Panc1 (cell line): ENCODE measurements around the gene TNK1. TPM values are rescaled to one million over a fixed set of nuclear protein-coding genes. Genes with fewer than 3 reads are reported as not detected.
"Not testable (repeated sequence)": the region's sequence is repeated elsewhere in the genome, so short reads cannot be mapped to it uniquely, and the experiment has no call there.

Experiments used
- ATAC-seq: fragments of 200-7000 bp; cut with Tn5 transposase; 2 replicates; pipeline ENCODE4 v1.9.1; 2020; ENCODE audit warnings: mild to moderate bottlenecking, moderate library complexity
- BruUV-seq: library from RNA; stranded (reverse); fragments of 400-500 nt; replicated peaks from 2 replicates; lab custom pipeline; 2021; lab: Mats Ljungman, UMichigan
- CTCF ChIA-PET: fragments of 300-600 bp; sonication (Branson Sonifier 250); formaldehyde crosslinking; loops from one replicate; lab custom pipeline; 2022; ENCODE audit warnings: antibody characterized with exemption; lab: Charles Lee
- POLR2A ChIA-PET: fragments of 300-600 bp; sonication (Branson Sonifier 250); formaldehyde crosslinking; loops from one replicate; lab custom pipeline; 2022; ENCODE audit warnings: antibody characterized with exemption; lab: Charles Lee
- DNase-seq: peaks from one replicate; pipeline ENCODE4 v3.0.0-alpha.2; 2010; ENCODE audit warnings: low read depth, low spot score
- H3K27ac ChIP-seq: 2 replicates; pipeline ENCODE4 v1.5.1; 2011; ENCODE audit warnings: mild to moderate bottlenecking, low read length, inconsistent platforms
- H3K27me3 ChIP-seq: fragments of 200-500 bp; sonication (Bioruptor generic); 2 replicates; pipeline ENCODE4 v1.6.0; 2014; ENCODE audit warnings: low read length, inconsistent platforms; ENCODE audit not compliant: control insufficient read depth, insufficient read depth
- H3K36me3 ChIP-seq: fragments of 200-500 bp; sonication (Bioruptor generic); 2 replicates; pipeline ENCODE4 v1.5.1; 2014; ENCODE audit warnings: inconsistent platforms, mild to moderate bottlenecking, low read length, moderate library complexity; ENCODE audit not compliant: control insufficient read depth, insufficient read depth
- H3K4me1 ChIP-seq: 2 replicates; pipeline ENCODE4 v1.5.1; 2011; ENCODE audit warnings: inconsistent platforms, mild to moderate bottlenecking, low read length, moderate library complexity; ENCODE audit not compliant: control insufficient read depth, insufficient read depth
- H3K4me3 ChIP-seq, 2 experiments: 2 replicates each; pipeline ENCODE4 v1.5.1; 2011 to 2012; ENCODE audit warnings: low read depth in 2 of 2, low read length in 2 of 2, mild to moderate bottlenecking in 2 of 2, inconsistent platforms in 1 of 2, moderate library complexity in 1 of 2
- H3K9me3 ChIP-seq: fragments of 200-500 bp; sonication (Bioruptor generic); 2 replicates; pipeline ENCODE4 v1.5.1; 2014; ENCODE audit warnings: low read depth, mild to moderate bottlenecking, inconsistent platforms, low read length, moderate library complexity; ENCODE audit not compliant: control insufficient read depth, insufficient read depth
- POLR2AphosphoS5 ChIP-seq: IDR thresholded peaks from 2 replicates; pipeline ENCODE4 v1.6.1; 2012; ENCODE audit warnings: mild to moderate bottlenecking, low read depth, low read length, moderate library complexity
- SIN3A ChIP-seq: IDR thresholded peaks from 2 replicates; pipeline ENCODE4 v1.6.1; 2012; ENCODE audit warnings: low read depth, mild to moderate bottlenecking, low read length, moderate library complexity, borderline replicate concordance; ENCODE audit not compliant: insufficient read depth
- TCF7L2 ChIP-seq: IDR thresholded peaks from 2 replicates; pipeline ENCODE4 v1.6.1; 2011; ENCODE audit warnings: mild to moderate bottlenecking, low read depth, low read length, inconsistent platforms
- in situ Hi-C: cut with HindIII; loops from 2 replicates; pipeline ENCODE4 v1.10.0; 2016; ENCODE audit warnings: low sequenced_read_pairs, low pct_unique_long_range_greater_than_20kb
- intact Hi-C: fragments of 100-400 bp; cut with micrococcal nuclease; formaldehyde crosslinking; loops from one replicate; pipeline ENCODE4 v1.10.0; 2022; ENCODE audit not compliant: unreplicated experiment
- total RNA-seq: library from RNA; stranded (reverse); gene quantifications from one replicate; pipeline ENCODE4 v1.2.1, GENCODE V29; 2021; ENCODE audit not compliant: unreplicated experiment
- TF ChIP-seq, protein P1 (sequence below), 2 experiments: IDR thresholded peaks; 2 replicates each; pipeline ENCODE4 v1.6.1; 2011 to 2012; ENCODE audit warnings: low read depth in 2 of 2, control low read depth in 1 of 2, low read length in 1 of 2, mild to moderate bottlenecking in 1 of 2, moderate library complexity in 1 of 2; ENCODE audit not compliant: insufficient read depth in 1 of 2
- TF ChIP-seq, protein P2 (sequence below): fragments of 450-650 bp; IDR thresholded peaks from 2 replicates; pipeline ENCODE4 v1.5.1; 2017; ENCODE audit warnings: mild to moderate bottlenecking

The TNK1 gene
- total RNA-seq, 1 experiment from 2014 or later, result 6.2 TPM

DNA sequence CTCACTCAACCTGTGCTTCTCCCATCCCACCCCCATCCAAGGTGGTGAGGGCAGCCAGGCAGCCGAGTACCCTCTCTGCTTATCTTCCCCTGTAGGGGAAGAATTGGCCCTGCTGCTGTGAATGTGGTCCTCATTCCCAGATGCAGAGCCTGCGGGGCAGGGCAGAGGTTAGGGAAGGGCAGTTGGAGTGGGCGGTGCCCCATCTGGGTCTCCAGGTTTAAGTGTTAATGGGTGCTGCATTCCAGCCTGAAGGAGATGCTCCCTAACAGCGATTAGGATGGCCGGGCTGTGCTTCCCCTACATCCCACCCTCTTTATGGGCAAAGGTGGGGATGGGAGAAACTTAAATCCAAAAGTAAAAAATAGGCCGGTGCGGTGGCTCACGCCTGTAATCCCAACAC is 13.8 kb upstream of the TNK1 start:
- no peaks in the 10 kb centered on the region for H3K27me3 ChIP-seq
- no peak overlapping the region for H3K4me3 ChIP-seq
- in situ Hi-C loops (no loop called here), intact Hi-C loops (no loop called here)
- TF ChIP-seq, protein P1, sequence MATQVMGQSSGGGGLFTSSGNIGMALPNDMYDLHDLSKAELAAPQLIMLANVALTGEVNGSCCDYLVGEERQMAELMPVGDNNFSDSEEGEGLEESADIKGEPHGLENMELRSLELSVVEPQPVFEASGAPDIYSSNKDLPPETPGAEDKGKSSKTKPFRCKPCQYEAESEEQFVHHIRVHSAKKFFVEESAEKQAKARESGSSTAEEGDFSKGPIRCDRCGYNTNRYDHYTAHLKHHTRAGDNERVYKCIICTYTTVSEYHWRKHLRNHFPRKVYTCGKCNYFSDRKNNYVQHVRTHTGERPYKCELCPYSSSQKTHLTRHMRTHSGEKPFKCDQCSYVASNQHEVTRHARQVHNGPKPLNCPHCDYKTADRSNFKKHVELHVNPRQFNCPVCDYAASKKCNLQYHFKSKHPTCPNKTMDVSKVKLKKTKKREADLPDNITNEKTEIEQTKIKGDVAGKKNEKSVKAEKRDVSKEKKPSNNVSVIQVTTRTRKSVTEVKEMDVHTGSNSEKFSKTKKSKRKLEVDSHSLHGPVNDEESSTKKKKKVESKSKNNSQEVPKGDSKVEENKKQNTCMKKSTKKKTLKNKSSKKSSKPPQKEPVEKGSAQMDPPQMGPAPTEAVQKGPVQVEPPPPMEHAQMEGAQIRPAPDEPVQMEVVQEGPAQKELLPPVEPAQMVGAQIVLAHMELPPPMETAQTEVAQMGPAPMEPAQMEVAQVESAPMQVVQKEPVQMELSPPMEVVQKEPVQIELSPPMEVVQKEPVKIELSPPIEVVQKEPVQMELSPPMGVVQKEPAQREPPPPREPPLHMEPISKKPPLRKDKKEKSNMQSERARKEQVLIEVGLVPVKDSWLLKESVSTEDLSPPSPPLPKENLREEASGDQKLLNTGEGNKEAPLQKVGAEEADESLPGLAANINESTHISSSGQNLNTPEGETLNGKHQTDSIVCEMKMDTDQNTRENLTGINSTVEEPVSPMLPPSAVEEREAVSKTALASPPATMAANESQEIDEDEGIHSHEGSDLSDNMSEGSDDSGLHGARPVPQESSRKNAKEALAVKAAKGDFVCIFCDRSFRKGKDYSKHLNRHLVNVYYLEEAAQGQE (IDR thresholded peaks at IDR 0.05; ENCODE audit: insufficient read depth in 1 of 2, low read depth in 2 of 2, low read length in 1 of 2), result no peak
- TF ChIP-seq TCF7L2, result no peak
- TF ChIP-seq SIN3A, result no peak
- TF ChIP-seq, protein P2, sequence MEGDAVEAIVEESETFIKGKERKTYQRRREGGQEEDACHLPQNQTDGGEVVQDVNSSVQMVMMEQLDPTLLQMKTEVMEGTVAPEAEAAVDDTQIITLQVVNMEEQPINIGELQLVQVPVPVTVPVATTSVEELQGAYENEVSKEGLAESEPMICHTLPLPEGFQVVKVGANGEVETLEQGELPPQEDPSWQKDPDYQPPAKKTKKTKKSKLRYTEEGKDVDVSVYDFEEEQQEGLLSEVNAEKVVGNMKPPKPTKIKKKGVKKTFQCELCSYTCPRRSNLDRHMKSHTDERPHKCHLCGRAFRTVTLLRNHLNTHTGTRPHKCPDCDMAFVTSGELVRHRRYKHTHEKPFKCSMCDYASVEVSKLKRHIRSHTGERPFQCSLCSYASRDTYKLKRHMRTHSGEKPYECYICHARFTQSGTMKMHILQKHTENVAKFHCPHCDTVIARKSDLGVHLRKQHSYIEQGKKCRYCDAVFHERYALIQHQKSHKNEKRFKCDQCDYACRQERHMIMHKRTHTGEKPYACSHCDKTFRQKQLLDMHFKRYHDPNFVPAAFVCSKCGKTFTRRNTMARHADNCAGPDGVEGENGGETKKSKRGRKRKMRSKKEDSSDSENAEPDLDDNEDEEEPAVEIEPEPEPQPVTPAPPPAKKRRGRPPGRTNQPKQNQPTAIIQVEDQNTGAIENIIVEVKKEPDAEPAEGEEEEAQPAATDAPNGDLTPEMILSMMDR, result no peak
- no peak for TF ChIP-seq POLR2AphosphoS5
- no peaks in the 10 kb centered on the region for H3K9me3 ChIP-seq
- ChIA-PET CTCF (interaction anchor here (0.7 kb wide), 1 partner anchor 56 kb away, joined by 4 read pairs; no protein-coding TSS in a partner anchor), POLR2A (no interaction called here)
- no TSS peak for BruUV-seq
- DNase-seq (no peak), ATAC-seq (no peak)
- no peak overlapping the region for H3K27ac ChIP-seq
- H3K4me1 ChIP-seq, result no peaks in the 10 kb centered on the region
- H3K36me3 ChIP-seq, result no peaks in the 10 kb centered on the region

DNA sequence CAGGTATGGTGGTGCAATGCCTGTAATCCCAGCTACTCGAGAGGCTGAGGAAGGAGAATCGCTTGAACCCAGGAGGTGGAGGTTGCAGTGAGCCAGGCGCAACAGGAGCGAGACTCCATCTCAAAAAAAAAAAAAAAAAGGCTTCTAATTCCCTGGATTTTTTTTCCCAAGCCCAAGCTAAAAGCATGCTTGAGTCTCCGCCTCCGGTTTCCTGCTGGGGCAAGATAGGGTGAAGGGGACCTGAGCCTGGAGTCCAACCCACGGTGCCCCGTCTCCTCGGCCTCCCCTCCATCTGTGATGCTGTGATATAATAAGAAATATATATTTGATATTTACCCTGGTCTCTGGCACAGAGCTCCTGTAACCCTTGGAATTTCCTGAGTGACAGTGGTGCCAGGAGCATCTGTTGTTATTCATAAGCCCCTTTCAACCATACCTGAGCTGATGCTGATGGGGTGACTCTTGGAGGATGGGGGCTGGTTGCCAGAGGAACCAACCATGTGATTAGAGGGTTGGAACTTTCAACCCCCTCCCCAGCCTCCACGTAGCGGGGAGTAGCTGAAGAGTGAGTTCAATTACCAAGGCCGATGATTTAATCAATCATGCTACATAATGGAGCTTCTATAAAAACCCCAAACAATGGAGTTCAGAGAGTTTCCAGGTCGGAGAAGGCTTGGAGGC is 12.8 kb upstream of the TNK1 start:
- no peaks in the 10 kb centered on the region for H3K27me3 ChIP-seq
- H3K36me3 ChIP-seq, result no peaks in the 10 kb centered on the region
- CTCF ChIA-PET, result interaction anchor here (0.5 to 0.8 kb wide), 3 partner anchors 25 to 108 kb away, joined by 4 to 8 read pairs (median 5); no protein-coding TSS in a partner anchor
- no peaks in the 10 kb centered on the region for H3K4me1 ChIP-seq
- H3K9me3 ChIP-seq, result no peaks in the 10 kb centered on the region
- no TSS peak for BruUV-seq
- TF ChIP-seq, protein P2, result no peak
- TF ChIP-seq TCF7L2 (no peak), POLR2AphosphoS5 (no peak), SIN3A (no peak)
- TF ChIP-seq, protein P1 (IDR thresholded peaks at IDR 0.05; ENCODE audit: insufficient read depth in 1 of 2, low read depth in 2 of 2, low read length in 1 of 2), result no peak
- H3K27ac ChIP-seq, result no peak overlapping the region
- no peak overlapping the region for H3K4me3 ChIP-seq
- in situ Hi-C loops (no loop called here), intact Hi-C loops (no loop called here)
- POLR2A ChIA-PET, result no interaction called here
- DNase-seq (no peak), ATAC-seq (no peak)

DNA sequence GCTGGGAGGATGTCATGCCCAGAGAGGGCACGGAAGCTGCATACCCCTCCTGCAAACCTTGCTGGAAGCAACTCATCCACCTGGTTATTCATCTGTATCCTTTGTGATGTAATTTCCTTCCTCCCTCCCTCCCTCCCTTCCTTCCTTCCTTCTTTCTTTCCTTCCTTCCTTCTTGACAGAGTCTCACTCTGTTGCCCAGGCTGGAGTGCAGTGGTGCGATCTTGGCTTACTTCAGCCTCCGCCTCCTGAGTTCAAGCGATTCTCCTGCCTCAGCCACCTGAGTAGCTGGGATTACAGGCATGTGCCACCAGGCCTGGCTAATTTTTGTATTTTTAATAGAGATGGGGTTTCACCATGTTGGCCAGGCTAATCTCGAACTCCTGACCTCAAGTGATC is 12.3 kb upstream of the TNK1 start:
- H3K4me1 ChIP-seq, intact Hi-C loops, in situ Hi-C loops, ATAC-seq, H3K4me3 ChIP-seq, DNase-seq, POLR2A ChIA-PET, H3K27me3 ChIP-seq, H3K27ac ChIP-seq, H3K9me3 ChIP-seq, BruUV-seq, H3K36me3 ChIP-seq: not testable (repeated sequence)
- CTCF ChIA-PET, result interaction anchor here (0.8 kb wide), 1 partner anchor 107 kb away, joined by 4 read pairs; no protein-coding TSS in a partner anchor
